HepG2 (cell line): Measurements from ENCODE around the gene TMEM217. TPM values are rescaled to one million over a fixed set of nuclear protein-coding genes. Genes with fewer than 3 reads are reported as not detected.
A peak's percentile ranks its signal among the peaks of the same experiment; 100 is the strongest.

Source experiments
- CREB1 ChIP-seq, 2 experiments: fragments of 450-650 bp in 1 of 2; IDR thresholded peaks; 2 replicates each; pipeline ENCODE4 v1.6.1; 2016 to 2017; ENCODE audit warnings: control low read depth in 1 of 2, mild to moderate bottlenecking in 1 of 2, missing compliant biosample characterization in 1 of 2, missing genetic modification characterization in 1 of 2
- GLMP ChIP-seq: sonication (generic); formaldehyde crosslinking; IDR thresholded peaks from 2 replicates; pipeline ENCODE4 v1.9.0; 2021; ENCODE audit warnings: missing genetic modification reagents, mild to moderate bottlenecking, borderline replicate concordance
- GRHL1 ChIP-seq: sonication (generic); formaldehyde crosslinking; conservative IDR thresholded peaks from 2 replicates; pipeline ENCODE4 v1.8.0; 2022; ENCODE audit warnings: missing genetic modification reagents
- HMG20A ChIP-seq: IDR thresholded peaks from 2 replicates; pipeline ENCODE4 v1.6.1; 2016; ENCODE audit warnings: borderline replicate concordance
- HNRNPK ChIP-seq: fragments of 200-400 bp; formaldehyde crosslinking; IDR thresholded peaks from 2 replicates; pipeline ENCODE4 v1.6.1; 2018; ENCODE audit warnings: low read length, low read depth, moderate library complexity, mild to moderate bottlenecking; ENCODE audit not compliant: poor library complexity, severe bottlenecking
- HOMEZ ChIP-seq: IDR thresholded peaks from 2 replicates; pipeline ENCODE4 v1.6.1; 2016; ENCODE audit warnings: low read depth
- KIAA2018 ChIP-seq: sonication (generic); formaldehyde crosslinking; IDR thresholded peaks from 2 replicates; pipeline ENCODE4 v1.5.0; 2020; ENCODE audit warnings: mild to moderate bottlenecking, missing genetic modification reagents, borderline replicate concordance
- NR2F6 ChIP-seq, 2 experiments: IDR thresholded peaks; 2 replicates each; pipeline ENCODE4 v1.6.1; 2016; ENCODE audit warnings: antibody characterized with exemption in 1 of 2, mild to moderate bottlenecking in 1 of 2
- REL ChIP-seq: sonication (generic); formaldehyde crosslinking; conservative IDR thresholded peaks from 2 replicates; pipeline ENCODE4 v1.8.0; 2022; ENCODE audit warnings: mild to moderate bottlenecking, missing genetic modification reagents, moderate library complexity
- SRSF1 ChIP-seq: fragments of 200-400 bp; formaldehyde crosslinking; optimal IDR thresholded peaks from 2 replicates; pipeline ENCODE3; 2017; ENCODE audit warnings: mild to moderate bottlenecking, low read depth, low read length, moderate library complexity
- YEATS4 ChIP-seq: sonication (generic); formaldehyde crosslinking; IDR thresholded peaks from 2 replicates; pipeline ENCODE4 v1.4.0; 2020; ENCODE audit warnings: missing genetic modification reagents, borderline replicate concordance
- ZBTB38 ChIP-seq: sonication (generic); formaldehyde crosslinking; IDR thresholded peaks from 2 replicates; pipeline ENCODE4 v1.5.1; 2020; ENCODE audit warnings: mild to moderate bottlenecking, missing genetic modification reagents
- ZFP36 ChIP-seq: fragments of 150-350 bp; IDR thresholded peaks from 2 replicates; pipeline ENCODE4 v1.6.1; 2018; ENCODE audit warnings: borderline replicate concordance, low read length, low read depth; ENCODE audit not compliant: partially characterized antibody
- ZNF33A ChIP-seq: sonication (generic); formaldehyde crosslinking; IDR thresholded peaks from 2 replicates; pipeline ENCODE4 v1.5.1; 2020; ENCODE audit warnings: missing genetic modification reagents, mild to moderate bottlenecking, moderate library complexity, borderline replicate concordance
- ZNF660 ChIP-seq: sonication (generic); formaldehyde crosslinking; IDR thresholded peaks from 2 replicates; pipeline ENCODE4 v1.5.1; 2020; ENCODE audit warnings: mild to moderate bottlenecking, low read depth, missing genetic modification reagents, borderline replicate concordance
- polyA plus RNA-seq, 8 experiments: library from polyadenylated mRNA; depleted of rRNA in 3 of 8; stranded (reverse) in 7 of 8; unstranded in 1 of 8; fragments of >200 nt; fragmentation: Illumina TruSeq in 4 of 8; extraction: Trizol in 4 of 8; gene quantifications; 2 replicates each; pipeline versions ENCODE4 v1.2.1 to v1.2.3, GENCODE V29; 2011 to 2016; ENCODE audit warnings: low read depth in 4 of 8, missing spikeins in 1 of 8, mixed read lengths in 1 of 8; ENCODE audit not compliant: insufficient read depth in 1 of 8
- total RNA-seq, 5 experiments: library from RNA; depleted of rRNA; stranded (reverse); fragments of >200 nt; fragmentation: Illumina TruSeq; extraction: Trizol; gene quantifications; 2 replicates each; pipeline ENCODE4 v1.2.3, GENCODE V29; 2016; ENCODE audit warnings: low read depth in 1 of 5

TMEM217 gene
- total and polyA plus RNA-seq, 2 of the 13 experiments (the other 11 are each of a cell fraction or from before 2014, with no cell fraction given) = 2.3 to 3.4 TPM

GRCh38 chr6:37169496-37170272 lies 88.3 kb downstream of the TMEM217 start, which contains the start of gene PIM1 (continued):
- TF ChIP-seq YEATS4 (CRISPR knock-in tag) = peak; percentile 85
- peak; percentile 52 for TF ChIP-seq SRSF1
- peak; percentile 52; the same call in 1 of the 2 replicates for TF ChIP-seq ZBTB38 (CRISPR knock-in tag)
- TF ChIP-seq REL (CRISPR knock-in tag) = no peak
- peak; percentile 2 for TF ChIP-seq ZFP36
- TF ChIP-seq KIAA2018 (CRISPR knock-in tag) = no peak
- TF ChIP-seq NR2F6 (IDR thresholded peaks at IDR 0.05) = peak; percentile 92
- TF ChIP-seq NR2F6 (CRISPR knock-in tag; IDR thresholded peaks at IDR 0.05) = peak; percentile 91
- TF ChIP-seq ZNF33A (CRISPR knock-in tag) = no peak
- TF ChIP-seq GRHL1 (CRISPR knock-in tag) = no peak
- peak; percentile 51 for TF ChIP-seq HNRNPK
- peak; percentile 12; the same call in 1 of the 2 replicates for TF ChIP-seq HOMEZ (CRISPR knock-in tag)
- TF ChIP-seq CREB1 (IDR thresholded peaks at IDR 0.05) = peak; percentile 66
- peak; percentile 65; the same call in 1 of the 2 replicates for TF ChIP-seq CREB1 (CRISPR knock-in tag; IDR thresholded peaks at IDR 0.05)
- no peak for TF ChIP-seq ZNF660
- peak; percentile 78 for TF ChIP-seq HMG20A (CRISPR knock-in tag)
- no peak for TF ChIP-seq GLMP (CRISPR knock-in tag)
